ENCODE results near the gene GSG1. TPM values are rescaled to one million over a fixed set of nuclear protein-coding genes. Genes with fewer than 3 reads are reported as not detected.

Gene GSG1
- total and polyA plus RNA-seq, 10 donors = not detected

DNA sequence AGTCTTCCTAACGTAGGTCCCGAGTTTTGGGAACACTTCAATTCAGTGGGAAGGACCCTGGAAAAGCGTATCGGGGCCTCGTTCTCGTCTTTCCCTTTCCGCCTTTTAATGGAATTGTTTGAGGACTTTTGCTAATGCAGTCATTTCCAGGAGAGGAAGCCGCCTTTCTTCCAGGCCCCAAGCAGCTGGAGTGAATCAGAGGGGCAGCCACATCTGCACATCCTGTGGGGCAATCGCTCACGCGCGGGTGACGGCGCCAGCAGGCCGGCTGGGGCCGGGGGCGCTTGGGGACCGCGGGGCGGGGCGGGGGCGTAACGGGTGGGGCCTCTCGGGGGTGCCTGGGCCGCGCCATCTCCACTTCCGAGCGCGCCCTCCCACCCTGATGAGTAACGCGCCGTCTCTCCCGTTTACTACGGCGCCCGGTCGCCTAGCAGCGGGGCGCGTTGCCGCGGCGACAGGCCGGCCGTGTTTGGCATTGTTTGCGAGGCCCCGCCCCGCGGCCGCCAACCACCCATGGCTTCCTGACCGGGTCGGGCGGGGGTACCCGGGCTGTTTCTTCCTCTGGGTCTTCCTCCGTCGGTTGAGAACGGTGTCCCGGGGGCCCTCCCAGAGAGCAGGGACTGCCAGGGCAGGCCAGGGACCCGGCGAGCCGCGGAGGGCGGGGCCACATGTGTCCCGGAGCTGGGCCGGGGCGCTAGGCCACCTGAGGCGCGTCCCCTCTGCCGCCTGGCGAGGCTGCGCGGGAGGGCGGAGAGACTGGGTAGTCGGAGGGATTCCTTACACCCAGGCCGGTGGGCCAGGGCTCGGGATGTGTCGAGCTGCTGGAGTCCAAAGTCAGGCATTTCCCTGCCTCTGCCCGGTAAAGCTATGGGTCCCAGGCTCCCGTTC lies 2.3 kb downstream of the GSG1 start:
- 1 to 2% (median 2%) methylated on average over 54 to 79 of the region's 79 CpGs for WGBS, 5 donors
- Histone ChIP-seq H3K4me1 (peaks cover 24 to 67% (median 54%) of the 10 kb centered on the region in 6 donors), H3K4me3 (peak overlapping the region; percentile 37 to 78 (median 50)), H3K36me3 (no peaks in the 10 kb centered on the region), H3K27me3 (replicated peaks in 1 of 7) (no peaks in the 10 kb centered on the region), H3K9me3 (no peaks in the 10 kb centered on the region), H3K27ac (peak overlapping the region; percentile 85 to 96 (median 90))
- peak; percentile 98 for DNase-seq
- intact Hi-C loops (cut with DNase I; ENCODE audit: low total_unique reads) = loop anchor here (5.0 kb wide), 1 partner anchor 106 kb away; no protein-coding TSS in a partner anchor
- TF ChIP-seq POLR2A (IDR thresholded peaks at IDR 0.05) = peak in 1 of 3 donors; percentile 51
- TF ChIP-seq POLR2AphosphoS5 (IDR thresholded peaks at IDR 0.05) = peak; percentile 78 to 90 (median 88)
- TF ChIP-seq, protein P1, sequence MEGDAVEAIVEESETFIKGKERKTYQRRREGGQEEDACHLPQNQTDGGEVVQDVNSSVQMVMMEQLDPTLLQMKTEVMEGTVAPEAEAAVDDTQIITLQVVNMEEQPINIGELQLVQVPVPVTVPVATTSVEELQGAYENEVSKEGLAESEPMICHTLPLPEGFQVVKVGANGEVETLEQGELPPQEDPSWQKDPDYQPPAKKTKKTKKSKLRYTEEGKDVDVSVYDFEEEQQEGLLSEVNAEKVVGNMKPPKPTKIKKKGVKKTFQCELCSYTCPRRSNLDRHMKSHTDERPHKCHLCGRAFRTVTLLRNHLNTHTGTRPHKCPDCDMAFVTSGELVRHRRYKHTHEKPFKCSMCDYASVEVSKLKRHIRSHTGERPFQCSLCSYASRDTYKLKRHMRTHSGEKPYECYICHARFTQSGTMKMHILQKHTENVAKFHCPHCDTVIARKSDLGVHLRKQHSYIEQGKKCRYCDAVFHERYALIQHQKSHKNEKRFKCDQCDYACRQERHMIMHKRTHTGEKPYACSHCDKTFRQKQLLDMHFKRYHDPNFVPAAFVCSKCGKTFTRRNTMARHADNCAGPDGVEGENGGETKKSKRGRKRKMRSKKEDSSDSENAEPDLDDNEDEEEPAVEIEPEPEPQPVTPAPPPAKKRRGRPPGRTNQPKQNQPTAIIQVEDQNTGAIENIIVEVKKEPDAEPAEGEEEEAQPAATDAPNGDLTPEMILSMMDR (IDR thresholded peaks at IDR 0.05 in 8 of 11, conservative IDR thresholded peaks at IDR 0.05 in 3 of 11) = peak in 4 of 11 experiments; percentile 6 to 40 (median 23)

GRCh38 chr12:13100605-13100881 lies 2.9 kb downstream of the GSG1 start:
- Histone ChIP-seq H3K4me3 (peak overlapping the region in 7 of 8 donors; percentile 47 to 78 (median 51)), H3K36me3 (no peaks in the 10 kb centered on the region), H3K27me3 (replicated peaks in 1 of 7) (no peaks in the 10 kb centered on the region), H3K9me3 (no peaks in the 10 kb centered on the region), H3K4me1 (peaks cover 24 to 67% (median 54%) of the 10 kb centered on the region in 6 donors), H3K27ac (peak overlapping the region; percentile 85 to 96 (median 90))
- no peak for DNase-seq
- TF ChIP-seq, protein P1 (IDR thresholded peaks at IDR 0.05 in 8 of 11, conservative IDR thresholded peaks at IDR 0.05 in 3 of 11) = no peak
- TF ChIP-seq POLR2AphosphoS5 (IDR thresholded peaks at IDR 0.05) (no peak), POLR2A (IDR thresholded peaks at IDR 0.05) (no peak)
- intact Hi-C loops (cut with DNase I; ENCODE audit: low total_unique reads) = loop anchor here (5.0 kb wide), 1 partner anchor 107 kb away; no protein-coding TSS in a partner anchor
- WGBS, 5 donors = 5 to 8% (median 8%) methylated on average over 6 of the region's 6 CpGs

- Histone ChIP-seq H3K27me3 (replicated peaks in 1 of 7) (no peaks in the 10 kb centered on the region), H3K9me3 (no peaks in the 10 kb centered on the region), H3K27ac (peak overlapping the region; percentile 85 to 96 (median 90)), H3K36me3 (no peaks in the 10 kb centered on the region), H3K4me3 (peak overlapping the region in 1 of 8 donors; percentile 78), H3K4me1 (peaks cover 24 to 67% (median 54%) of the 10 kb centered on the region in 6 donors)
- TF ChIP-seq POLR2A (IDR thresholded peaks at IDR 0.05) = no peak
- no peak for TF ChIP-seq POLR2AphosphoS5 (IDR thresholded peaks at IDR 0.05)
- TF ChIP-seq, protein P1 (IDR thresholded peaks at IDR 0.05 in 8 of 11, conservative IDR thresholded peaks at IDR 0.05 in 3 of 11) = no peak
- no peak for DNase-seq
- WGBS, 5 donors = 69 to 81% (median 73%) methylated on average over 10 of the region's 10 CpGs
- intact Hi-C loops (cut with DNase I; ENCODE audit: low total_unique reads) = loop anchor here (5.0 kb wide), 1 partner anchor 107 kb away; no protein-coding TSS in a partner anchor
These were observed 3.4 kb downstream of the GSG1 start for GRCh38 chr12:13099844-13100604.

Measured in spleen (tissue), 11 donors.